Calu3 (cell line): ENCODE measurements around the gene FYTTD1. TPM values are rescaled to one million over a fixed set of nuclear protein-coding genes. Genes with fewer than 3 reads are reported as not detected.

ENCODE experiments used
- BruUV-seq: library from RNA; stranded (reverse); fragments of 400-500 nt; replicated peaks from 2 replicates; lab custom pipeline; 2021; lab: Mats Ljungman, UMichigan
- CTCF ChIA-PET: fragments of 300-600 bp; sonication (Branson Sonifier 250); formaldehyde crosslinking; loops from one replicate; lab custom pipeline; 2022; ENCODE audit warnings: antibody characterized with exemption; lab: Charles Lee
- DNase-seq: peaks from one replicate; pipeline ENCODE4 v3.0.0; 2022
- H3K27ac Mint-ChIP-seq: one replicate; pipeline ENCODE4 v1.8.0; 2022; ENCODE audit warnings: mixed read lengths; ENCODE audit not compliant: unreplicated experiment
- H3K27me3 Mint-ChIP-seq: one replicate; pipeline ENCODE4 v1.8.0; 2022; ENCODE audit warnings: mixed read lengths; ENCODE audit not compliant: unreplicated experiment
- H3K36me3 Mint-ChIP-seq: one replicate; pipeline ENCODE4 v1.8.0; 2022; ENCODE audit warnings: mild to moderate bottlenecking, moderate library complexity, mixed read lengths; ENCODE audit not compliant: insufficient read depth, unreplicated experiment
- H3K4me1 Mint-ChIP-seq: one replicate; pipeline ENCODE4 v1.8.0; 2022; ENCODE audit warnings: mild to moderate bottlenecking, low read depth, mixed read lengths; ENCODE audit not compliant: unreplicated experiment
- H3K4me3 Mint-ChIP-seq: one replicate; pipeline ENCODE4 v1.8.0; 2022; ENCODE audit warnings: mild to moderate bottlenecking, low read depth, moderate library complexity, mixed read lengths; ENCODE audit not compliant: unreplicated experiment
- H3K9me3 Mint-ChIP-seq: one replicate; pipeline ENCODE4 v1.8.0; 2022; ENCODE audit warnings: low read depth, mixed read lengths; ENCODE audit not compliant: unreplicated experiment
- intact Hi-C: fragments of 100-400 bp; cut with micrococcal nuclease; formaldehyde crosslinking; loops from one replicate; pipeline ENCODE4 v1.10.0; 2022; ENCODE audit not compliant: unreplicated experiment
- total RNA-seq: library from RNA; stranded (reverse); gene quantifications from 2 replicates; pipeline ENCODE4 v1.2.3, GENCODE V29; 2022
- TF ChIP-seq, protein P1 (sequence below): fragments of 200-600 bp; IDR thresholded peaks from one replicate; pipeline ENCODE4 v1.8.0; 2022; ENCODE audit warnings: antibody characterized with exemption; ENCODE audit not compliant: unreplicated experiment

FYTTD1 gene
- total RNA-seq, 1 experiment from 2014 or later, result 37.6 TPM

DNA sequence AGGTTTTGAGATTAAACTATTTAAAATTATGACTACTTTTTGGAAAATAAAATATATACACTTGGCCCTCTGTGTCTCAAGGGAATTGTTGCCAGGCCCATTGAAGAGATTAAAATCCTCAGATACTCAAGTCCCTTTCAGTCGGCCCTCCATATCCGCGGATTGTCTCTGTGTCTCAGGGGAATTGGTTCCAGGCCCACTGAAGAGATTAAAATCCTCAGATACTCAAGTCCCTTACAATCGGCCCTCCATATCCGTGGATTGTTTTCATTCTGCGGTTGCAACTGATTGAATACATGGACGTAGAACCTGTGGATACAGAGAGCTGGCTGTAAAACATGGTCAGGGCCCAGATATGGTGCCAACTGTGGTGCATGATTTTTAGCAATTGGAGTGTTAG, 25.6 kb downstream of the FYTTD1 start:
- no peaks in the 10 kb centered on the region for H3K9me3 Mint-ChIP-seq
- DNase-seq, result no peak
- H3K27me3 Mint-ChIP-seq, result no peaks in the 10 kb centered on the region
- intact Hi-C loops, result no loop called here
- H3K36me3 Mint-ChIP-seq, result peaks cover 33% of the 10 kb centered on the region
- CTCF ChIA-PET, result interaction anchor here (0.6 kb wide), 1 partner anchor 1191 kb away, joined by 4 read pairs; no protein-coding TSS in a partner anchor
- H3K27ac Mint-ChIP-seq, result no peak overlapping the region
- H3K4me3 Mint-ChIP-seq, result no peak overlapping the region
- TF ChIP-seq, protein P1, sequence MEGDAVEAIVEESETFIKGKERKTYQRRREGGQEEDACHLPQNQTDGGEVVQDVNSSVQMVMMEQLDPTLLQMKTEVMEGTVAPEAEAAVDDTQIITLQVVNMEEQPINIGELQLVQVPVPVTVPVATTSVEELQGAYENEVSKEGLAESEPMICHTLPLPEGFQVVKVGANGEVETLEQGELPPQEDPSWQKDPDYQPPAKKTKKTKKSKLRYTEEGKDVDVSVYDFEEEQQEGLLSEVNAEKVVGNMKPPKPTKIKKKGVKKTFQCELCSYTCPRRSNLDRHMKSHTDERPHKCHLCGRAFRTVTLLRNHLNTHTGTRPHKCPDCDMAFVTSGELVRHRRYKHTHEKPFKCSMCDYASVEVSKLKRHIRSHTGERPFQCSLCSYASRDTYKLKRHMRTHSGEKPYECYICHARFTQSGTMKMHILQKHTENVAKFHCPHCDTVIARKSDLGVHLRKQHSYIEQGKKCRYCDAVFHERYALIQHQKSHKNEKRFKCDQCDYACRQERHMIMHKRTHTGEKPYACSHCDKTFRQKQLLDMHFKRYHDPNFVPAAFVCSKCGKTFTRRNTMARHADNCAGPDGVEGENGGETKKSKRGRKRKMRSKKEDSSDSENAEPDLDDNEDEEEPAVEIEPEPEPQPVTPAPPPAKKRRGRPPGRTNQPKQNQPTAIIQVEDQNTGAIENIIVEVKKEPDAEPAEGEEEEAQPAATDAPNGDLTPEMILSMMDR, result no peak
- no peaks in the 10 kb centered on the region for H3K4me1 Mint-ChIP-seq
- no TSS peak for BruUV-seq

DNA sequence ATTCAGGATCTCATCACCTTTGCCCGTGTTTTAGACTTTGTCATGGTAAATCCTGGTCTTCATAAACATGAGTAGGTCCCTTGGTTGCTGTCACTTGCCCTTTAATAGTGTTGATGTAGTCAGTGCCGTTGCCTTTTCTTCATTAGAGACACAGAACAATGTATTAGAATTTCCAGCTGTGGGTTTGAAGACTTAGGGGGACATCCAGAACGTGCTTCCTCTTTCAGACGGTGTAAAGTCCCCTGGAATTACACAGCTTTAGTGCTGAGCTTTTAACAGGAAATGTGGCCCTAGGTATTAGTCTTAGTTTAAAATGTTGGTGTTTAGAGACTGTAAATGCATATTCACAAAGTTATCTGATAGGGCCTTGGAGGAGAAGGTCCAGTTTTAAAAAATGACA, 32.5 kb downstream of the FYTTD1 start:
- TF ChIP-seq, protein P1, result no peak
- DNase-seq, result no peak
- no peak overlapping the region for H3K4me3 Mint-ChIP-seq
- peaks cover 1% of the 10 kb centered on the region for H3K4me1 Mint-ChIP-seq
- H3K36me3 Mint-ChIP-seq, result peaks cover 28% of the 10 kb centered on the region
- no peaks in the 10 kb centered on the region for H3K9me3 Mint-ChIP-seq
- intact Hi-C loops, result no loop called here
- no peaks in the 10 kb centered on the region for H3K27me3 Mint-ChIP-seq
- no peak overlapping the region for H3K27ac Mint-ChIP-seq
- BruUV-seq, result no TSS peak
- CTCF ChIA-PET, result no interaction called here

DNA sequence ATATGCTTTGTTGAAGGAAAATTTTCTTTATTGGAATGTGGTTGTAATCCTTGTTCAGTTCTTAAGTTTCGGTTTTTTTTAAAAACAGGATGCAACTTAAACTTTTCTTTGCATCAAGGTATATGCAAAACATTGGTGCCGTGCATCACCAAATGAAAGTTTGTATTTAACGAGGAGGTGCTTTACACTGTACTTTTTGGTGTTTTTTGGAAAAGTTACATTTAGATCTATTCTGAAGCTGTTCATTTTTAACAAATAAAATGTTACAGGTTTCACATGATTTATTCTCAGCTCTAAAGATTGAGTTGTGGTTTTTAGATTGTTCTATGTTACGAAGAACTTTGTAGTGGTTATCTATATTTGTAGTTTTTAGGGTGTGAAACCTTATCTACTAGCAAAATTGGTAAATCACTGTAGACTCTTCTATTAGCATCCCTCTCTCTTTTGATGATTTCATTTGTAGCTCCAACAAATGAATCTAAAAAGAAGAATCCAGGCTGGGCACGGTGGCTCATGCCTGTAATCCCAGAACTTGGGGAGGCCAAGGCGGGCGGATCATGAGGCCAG, 34.4 kb downstream of the FYTTD1 start:
- CTCF ChIA-PET, result no interaction called here
- intact Hi-C loops, result no loop called here
- no peaks in the 10 kb centered on the region for H3K9me3 Mint-ChIP-seq
- H3K4me1 Mint-ChIP-seq, result peaks cover 10% of the 10 kb centered on the region
- TF ChIP-seq, protein P1, result no peak
- H3K36me3 Mint-ChIP-seq, result peaks cover 18% of the 10 kb centered on the region
- BruUV-seq, result no TSS peak
- H3K4me3 Mint-ChIP-seq, result no peak overlapping the region
- no peaks in the 10 kb centered on the region for H3K27me3 Mint-ChIP-seq
- no peak for DNase-seq
- H3K27ac Mint-ChIP-seq, result no peak overlapping the region

DNA sequence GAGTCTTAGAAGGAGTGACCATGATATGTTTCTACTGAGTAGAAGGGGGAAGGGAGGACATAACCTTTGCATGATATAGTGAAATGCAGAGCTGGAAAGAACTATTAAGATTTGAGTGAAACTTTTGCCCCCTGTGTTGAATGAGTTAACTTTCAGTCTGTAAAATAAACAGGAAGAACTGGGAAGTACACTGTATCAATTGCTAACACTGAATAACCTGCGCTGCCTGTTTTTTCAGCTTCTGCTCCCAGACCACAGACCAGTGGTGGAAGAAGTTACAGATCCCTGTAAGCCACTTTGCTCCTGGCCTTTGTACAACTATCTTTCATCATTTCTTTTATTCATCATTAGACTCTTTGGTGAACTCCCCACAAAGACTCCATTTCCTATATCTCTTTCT, 37.7 kb downstream of the FYTTD1 start:
- peak; percentile 24 for DNase-seq
- intact Hi-C loops, result no loop called here
- Mint-ChIP-seq H3K4me1 (peaks cover 10% of the 10 kb centered on the region), H3K27ac (peak overlapping the region; percentile 6), H3K36me3 (peaks cover 24% of the 10 kb centered on the region), H3K9me3 (no peaks in the 10 kb centered on the region), H3K4me3 (no peak overlapping the region), H3K27me3 (no peaks in the 10 kb centered on the region)
- no TSS peak for BruUV-seq
- CTCF ChIA-PET, result interaction anchor here (0.7 kb wide), 3 partner anchors 9 to 105 kb away, joined by 3 to 10 read pairs (median 3); no protein-coding TSS in a partner anchor
- TF ChIP-seq, protein P1, result no peak
